Neuronal stem cell (in vitro differentiated cells): Measurements from ENCODE around the gene TGFB1.

Experiments
- DNase-seq: peaks from one replicate; pipeline ENCODE4 v3.0.0-alpha.2; 2013; ENCODE audit warnings: low spot score
- H2AFZ ChIP-seq: one replicate; pipeline ENCODE4 v1.6.1; 2013; ENCODE audit warnings: mild to moderate bottlenecking, low read length, inconsistent platforms
- H2AK5ac ChIP-seq: 2 replicates; pipeline ENCODE4 v1.6.1; 2013; ENCODE audit warnings: low read depth, mild to moderate bottlenecking, inconsistent platforms, low read length, moderate library complexity, mixed read lengths
- H2BK120ac ChIP-seq: 2 replicates; pipeline ENCODE4 v1.6.1; 2013; ENCODE audit warnings: low read depth, mild to moderate bottlenecking, inconsistent platforms, low read length, moderate library complexity, mixed read lengths
- H2BK12ac ChIP-seq: one replicate; pipeline ENCODE4 v1.6.1; 2013; ENCODE audit warnings: low read length, inconsistent platforms
- H2BK15ac ChIP-seq: 2 replicates; pipeline ENCODE4 v1.6.1; 2013; ENCODE audit warnings: mild to moderate bottlenecking, low read length, inconsistent platforms, mixed read lengths
- H2BK5ac ChIP-seq: one replicate; pipeline ENCODE4 v1.6.1; 2013; ENCODE audit warnings: inconsistent platforms, mild to moderate bottlenecking, low read length, moderate library complexity
- H3K14ac ChIP-seq: one replicate; pipeline ENCODE4 v1.6.1; 2013; ENCODE audit warnings: low read length, inconsistent platforms
- H3K18ac ChIP-seq: 2 replicates; pipeline ENCODE4 v1.6.1; 2013; ENCODE audit warnings: low read length, inconsistent platforms
- H3K23ac ChIP-seq: 2 replicates; pipeline ENCODE4 v1.6.1; 2013; ENCODE audit warnings: low read depth, mild to moderate bottlenecking, mixed read lengths, low read length, inconsistent platforms; ENCODE audit not compliant: poor library complexity
- H3K27ac ChIP-seq: replicated peaks from 3 replicates; pipeline ENCODE4 v1.5.1; 2013; ENCODE audit warnings: low read length, inconsistent platforms
- H3K27me3 ChIP-seq, 3 experiments: 2 replicates each; pipeline ENCODE4 v1.6.1; 2013; ENCODE audit warnings: low read length in 3 of 3, mild to moderate bottlenecking in 2 of 3, inconsistent platforms in 1 of 3, low read depth in 1 of 3, mixed read lengths in 1 of 3, moderate library complexity in 1 of 3; ENCODE audit not compliant: control insufficient read depth in 3 of 3, insufficient read depth in 3 of 3
- H3K36me3 ChIP-seq, 2 donors: replicated peaks in 1 of 2; 2 replicates each; pipeline ENCODE4 v1.6.1; 2013; ENCODE audit warnings: low read length in 2 of 2; ENCODE audit not compliant: control insufficient read depth in 2 of 2, insufficient read depth in 2 of 2
- H3K4ac ChIP-seq: 2 replicates; pipeline ENCODE4 v1.6.1; 2013; ENCODE audit warnings: inconsistent platforms, mild to moderate bottlenecking, low read length, moderate library complexity
- H3K4me1 ChIP-seq, 2 donors: 1 replicate in 1 of 2; 2 replicates in 1 of 2; pipeline ENCODE4 v1.6.1; 2013; ENCODE audit warnings: low read length in 2 of 2, low read depth in 1 of 2; ENCODE audit not compliant: control insufficient read depth in 2 of 2, insufficient read depth in 1 of 2
- H3K4me2 ChIP-seq: one replicate; pipeline ENCODE4 v1.6.1; 2013; ENCODE audit warnings: mild to moderate bottlenecking, low read length, inconsistent platforms; ENCODE audit not compliant: insufficient read depth, poor library complexity, severe bottlenecking
- H3K4me3 ChIP-seq, 2 donors: 2 replicates each; pipeline ENCODE4 v1.5.1; 2013; ENCODE audit warnings: low read length in 2 of 2, mild to moderate bottlenecking in 2 of 2, inconsistent platforms in 1 of 2, moderate library complexity in 1 of 2
- H3K79me1 ChIP-seq: one replicate; pipeline ENCODE4 v1.6.1; 2013; ENCODE audit warnings: low read depth, mild to moderate bottlenecking, inconsistent platforms, low read length, moderate library complexity
- H3K9ac ChIP-seq: one replicate; pipeline ENCODE4 v1.6.1; 2013; ENCODE audit warnings: mild to moderate bottlenecking, low read depth, low read length, inconsistent platforms; ENCODE audit not compliant: poor library complexity
- H3K9me3 ChIP-seq, 2 donors: replicated peaks in 1 of 2; 2 replicates each; pipeline versions ENCODE3 to v1.6.1; 2013; ENCODE audit warnings: low read length in 2 of 2, mild to moderate bottlenecking in 2 of 2, inconsistent platforms in 1 of 2, low read depth in 1 of 2, mixed read lengths in 1 of 2, moderate library complexity in 1 of 2; ENCODE audit not compliant: control insufficient read depth in 2 of 2, insufficient read depth in 1 of 2
- H4K8ac ChIP-seq: one replicate; pipeline ENCODE4 v1.6.1; 2013; ENCODE audit warnings: low read depth, mild to moderate bottlenecking, inconsistent platforms, low read length, moderate library complexity
- H4K91ac ChIP-seq: one replicate; pipeline ENCODE4 v1.6.1; 2013; ENCODE audit warnings: low read length, low read depth, mild to moderate bottlenecking, inconsistent platforms; ENCODE audit not compliant: poor library complexity
- whole genome bisulfite sequencing, 2 donors: extraction: QIAGEN DNeasy Blood & Tissue Kit; methylation state at CpG; one replicate each; pipeline ENCODE4 v1.1.7; 2013; ENCODE audit warnings: missing lambda C conversion rate in 2 of 2, mixed read lengths in 1 of 2; ENCODE audit not compliant: insufficient read length in 2 of 2, insufficient replicate concordance in 1 of 2; ENCODE audit errors: extremely low coverage in 2 of 2; 5-methylcytosine and 5-hydroxymethylcytosine counted together

The TGFB1 gene

GRCh38 chr19:41330481-41330880, 23.2 kb downstream of the TGFB1 start:
- Histone ChIP-seq H3K14ac (no peak overlapping the region), H3K79me1 (peaks cover 2% of the 10 kb centered on the region), H3K4me3 (no peak overlapping the region), H3K27ac (no peak overlapping the region), H2BK120ac (no peak overlapping the region), H2BK15ac (no peak overlapping the region), H4K91ac (no peak overlapping the region), H3K4ac (no peak overlapping the region), H2AFZ (no peak overlapping the region), H3K4me2 (no peak overlapping the region), H3K4me1 (peaks cover 13 to 17% of the 10 kb centered on the region in 2 donors), H3K9ac (no peak overlapping the region), H3K18ac (no peak overlapping the region), H3K23ac (no peak overlapping the region), H2BK5ac (no peak overlapping the region), H3K36me3 (peaks cover 0 to 3% of the 10 kb centered on the region in 2 donors), H3K27me3 (peaks cover 0 to 37% (median 0%) of the 10 kb centered on the region in 3 experiments), H2AK5ac (no peak overlapping the region), H3K9me3 (no peaks in the 10 kb centered on the region), H4K8ac (no peak overlapping the region), H2BK12ac (no peak overlapping the region)
- DNase-seq: no peak
- no CpG with 5 or more reads among the region's 4 CpGs for WGBS, 2 donors

- peaks cover 2% of the 10 kb centered on the region for H3K79me1 ChIP-seq
- H2AFZ ChIP-seq: no peak overlapping the region
- peaks cover 0 to 7% of the 10 kb centered on the region in 2 donors for H3K36me3 ChIP-seq
- H3K4me2 ChIP-seq: no peak overlapping the region
- H4K8ac ChIP-seq: no peak overlapping the region
- DNase-seq: no peak
- no CpG with 5 or more reads among the region's 1 CpG for WGBS, 2 donors
- H2BK15ac ChIP-seq: no peak overlapping the region
- H4K91ac ChIP-seq: no peak overlapping the region
- H3K9me3 ChIP-seq: no peaks in the 10 kb centered on the region
- no peak overlapping the region for H2BK120ac ChIP-seq
- peaks cover 25 to 28% of the 10 kb centered on the region in 2 donors for H3K4me1 ChIP-seq
- no peak overlapping the region for H3K14ac ChIP-seq
- peaks cover 0 to 37% (median 0%) of the 10 kb centered on the region in 3 experiments for H3K27me3 ChIP-seq
- no peak overlapping the region for H2BK5ac ChIP-seq
- no peak overlapping the region for H3K4me3 ChIP-seq
- no peak overlapping the region for H3K23ac ChIP-seq
- no peak overlapping the region for H3K9ac ChIP-seq
- no peak overlapping the region for H3K4ac ChIP-seq
- no peak overlapping the region for H2AK5ac ChIP-seq
- H3K27ac ChIP-seq: no peak overlapping the region
- H2BK12ac ChIP-seq: no peak overlapping the region
- H3K18ac ChIP-seq: no peak overlapping the region
Observed at GRCh38 chr19:41328842-41329225, 24.9 kb downstream of the TGFB1 start.

GRCh38 chr19:41328157-41328841, 25.4 kb downstream of the TGFB1 start:
- H3K27ac ChIP-seq: no peak overlapping the region
- H4K8ac ChIP-seq: no peak overlapping the region
- no CpG with 5 or more reads among the region's 22 CpGs for WGBS, 2 donors
- no peak overlapping the region for H3K4me2 ChIP-seq
- no peak overlapping the region for H2AFZ ChIP-seq
- H3K4ac ChIP-seq: no peak overlapping the region
- no peak for DNase-seq
- peaks cover 2% of the 10 kb centered on the region for H3K79me1 ChIP-seq
- H3K4me3 ChIP-seq: no peak overlapping the region
- no peak overlapping the region for H4K91ac ChIP-seq
- H3K4me1 ChIP-seq: peaks cover 27 to 29% of the 10 kb centered on the region in 2 donors
- no peak overlapping the region for H2BK12ac ChIP-seq
- no peak overlapping the region for H2BK120ac ChIP-seq
- H3K9me3 ChIP-seq: no peaks in the 10 kb centered on the region
- H3K9ac ChIP-seq: peak overlapping the region; percentile 70
- no peak overlapping the region for H2AK5ac ChIP-seq
- no peak overlapping the region for H2BK5ac ChIP-seq
- H3K18ac ChIP-seq: no peak overlapping the region
- H3K27me3 ChIP-seq: peaks cover 0 to 37% (median 0%) of the 10 kb centered on the region in 3 experiments
- peaks cover 0 to 11% of the 10 kb centered on the region in 2 donors for H3K36me3 ChIP-seq
- no peak overlapping the region for H3K23ac ChIP-seq
- H2BK15ac ChIP-seq: no peak overlapping the region
- no peak overlapping the region for H3K14ac ChIP-seq

- peaks cover 0 to 36% (median 0%) of the 10 kb centered on the region in 3 experiments for H3K27me3 ChIP-seq
- H3K9me3 ChIP-seq: no peaks in the 10 kb centered on the region
- peak overlapping the region; percentile 22 for H3K4me2 ChIP-seq
- H4K8ac ChIP-seq: no peak overlapping the region
- H3K23ac ChIP-seq: peak overlapping the region; percentile 78
- no peak overlapping the region for H3K4me3 ChIP-seq
- WGBS, 2 donors: no CpG with 5 or more reads among the region's 33 CpGs
- H2BK12ac ChIP-seq: no peak overlapping the region
- H3K79me1 ChIP-seq: peaks cover 2% of the 10 kb centered on the region
- H3K4me1 ChIP-seq: peaks cover 27 to 31% of the 10 kb centered on the region in 2 donors
- no peak overlapping the region for H4K91ac ChIP-seq
- no peak overlapping the region for H2AFZ ChIP-seq
- H2BK15ac ChIP-seq: no peak overlapping the region
- peak overlapping the region; percentile 90 for H3K18ac ChIP-seq
- peaks cover 2 to 17% of the 10 kb centered on the region in 2 donors for H3K36me3 ChIP-seq
- H2AK5ac ChIP-seq: peak overlapping the region; percentile 77
- no peak overlapping the region for H2BK5ac ChIP-seq
- no peak overlapping the region for H3K27ac ChIP-seq
- H3K9ac ChIP-seq: peak overlapping the region; percentile 70
- H3K4ac ChIP-seq: no peak overlapping the region
- no peak overlapping the region for H3K14ac ChIP-seq
- no peak for DNase-seq
- H2BK120ac ChIP-seq: no peak overlapping the region
Observed at GRCh38 chr19:41327576-41328156, 26.1 kb downstream of the TGFB1 start.
